ENCODE results near the gene GALNT1.

GALNT1 gene

GRCh38 chr18:35673682-35674081 is 92.1 kb downstream of the GALNT1 start:
- no peak for DNase-seq (ENCODE audit: low spot score)

DNA sequence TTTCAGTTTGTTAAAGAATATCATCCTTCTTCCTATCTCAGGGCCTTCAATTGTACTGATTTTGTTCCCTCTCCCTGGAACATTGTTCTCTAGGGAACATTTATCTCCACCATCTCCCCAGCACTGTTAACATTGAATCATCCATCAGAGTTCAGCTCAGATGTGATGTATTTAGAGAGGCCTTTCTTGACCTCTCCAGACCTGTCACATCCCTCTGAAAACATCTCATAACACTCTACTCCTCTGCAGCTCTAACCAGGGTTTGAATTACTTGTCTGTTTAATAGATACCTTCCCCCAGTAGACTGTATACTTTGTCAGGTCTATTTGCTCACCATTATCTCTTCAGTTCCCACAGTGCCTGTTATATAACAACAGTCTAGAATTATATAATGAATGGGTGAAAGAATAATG is 98.6 kb downstream of the GALNT1 start:
- DNase-seq (ENCODE audit: low spot score), result no peak

- DNase-seq (ENCODE audit: low spot score), result no peak
Measured at GRCh38 chr18:35682281-35682867, 100.8 kb downstream of the GALNT1 start.

- DNase-seq (ENCODE audit: low spot score), result no peak
Measured at GRCh38 chr18:35683021-35683420, 101.5 kb downstream of the GALNT1 start.

- no peak for DNase-seq (ENCODE audit: low spot score)
Measured at GRCh38 chr18:35688757-35689156, 107.2 kb downstream of the GALNT1 start.

GRCh38 chr18:35689728-35690127 is 108.2 kb downstream of the GALNT1 start:
- no peak for DNase-seq (ENCODE audit: low spot score)

DNA sequence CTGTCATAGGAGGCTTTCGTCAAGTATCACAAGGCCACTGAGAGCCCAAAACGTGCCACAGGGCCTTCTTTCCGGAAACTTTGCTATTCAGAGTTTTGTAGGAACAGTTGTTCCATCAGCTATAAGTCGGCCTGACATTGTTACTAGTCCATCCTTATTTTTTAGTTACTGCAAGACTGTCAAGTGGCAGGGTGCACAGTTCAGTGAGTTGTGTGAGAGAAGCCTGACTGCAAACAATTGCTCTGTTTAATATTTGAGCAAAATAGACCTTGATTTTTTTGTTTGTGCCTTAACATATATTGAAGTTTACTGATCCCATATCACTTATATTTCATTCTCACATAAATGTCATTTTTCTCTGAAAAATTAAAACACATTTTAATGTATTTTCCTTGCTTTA is 110.1 kb downstream of the GALNT1 start:
- no peak for DNase-seq (ENCODE audit: low spot score)

DNA sequence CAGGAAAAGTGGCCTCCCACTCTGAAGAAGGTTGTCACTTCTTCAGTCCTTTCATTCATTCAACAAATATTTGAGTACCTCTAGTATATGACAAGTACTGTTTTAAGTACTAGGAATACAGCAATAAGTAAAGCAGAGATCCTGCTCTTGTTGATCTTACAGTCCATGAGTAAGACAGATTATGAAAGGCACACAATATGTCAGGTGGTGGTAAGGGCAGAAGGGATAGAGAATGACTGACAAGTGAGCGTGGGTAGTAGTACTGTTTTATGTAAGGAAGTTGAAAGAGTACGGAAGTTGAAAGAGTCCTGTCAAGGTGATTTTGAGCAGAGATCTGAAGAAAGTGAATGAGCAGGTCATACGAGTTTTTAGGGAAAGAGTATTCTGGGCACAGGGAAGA is 111.3 kb downstream of the GALNT1 start:
- DNase-seq (ENCODE audit: low spot score), result no peak

GRCh38 chr18:35693829-35694228 is 112.3 kb downstream of the GALNT1 start:
- no peak for DNase-seq (ENCODE audit: low spot score)

GRCh38 chr18:35694808-35695207 is 113.3 kb downstream of the GALNT1 start:
- DNase-seq (ENCODE audit: low spot score), result no peak

GRCh38 chr18:35695384-35695783 is 113.8 kb downstream of the GALNT1 start:
- no peak for DNase-seq (ENCODE audit: low spot score)

DNA sequence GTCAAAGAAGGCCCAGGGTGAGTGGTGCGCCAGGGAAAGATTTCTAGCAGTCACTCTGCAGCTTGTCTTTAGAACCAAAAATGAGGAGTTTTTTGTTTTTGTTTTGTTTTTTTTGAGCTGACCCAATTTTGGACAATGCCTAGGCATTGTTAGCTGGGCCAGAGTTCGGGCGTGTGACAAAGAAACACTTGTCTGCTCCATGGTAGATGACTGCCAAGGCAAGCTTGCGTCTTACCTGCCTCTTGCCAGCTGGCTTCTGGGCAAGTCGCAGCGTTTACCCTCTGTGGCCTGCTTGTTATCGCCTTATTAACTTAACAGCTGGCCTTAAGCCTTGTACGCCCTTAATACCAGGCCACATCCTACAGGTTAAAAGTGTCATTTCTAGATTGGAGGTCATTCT is 114.3 kb downstream of the GALNT1 start:
- no peak for DNase-seq (ENCODE audit: low spot score)

GRCh38 chr18:35696307-35696706 is 114.8 kb downstream of the GALNT1 start:
- no peak for DNase-seq (ENCODE audit: low spot score)

GRCh38 chr18:35697869-35698268 is 116.3 kb downstream of the GALNT1 start:
- DNase-seq (ENCODE audit: low spot score), result no peak

DNA sequence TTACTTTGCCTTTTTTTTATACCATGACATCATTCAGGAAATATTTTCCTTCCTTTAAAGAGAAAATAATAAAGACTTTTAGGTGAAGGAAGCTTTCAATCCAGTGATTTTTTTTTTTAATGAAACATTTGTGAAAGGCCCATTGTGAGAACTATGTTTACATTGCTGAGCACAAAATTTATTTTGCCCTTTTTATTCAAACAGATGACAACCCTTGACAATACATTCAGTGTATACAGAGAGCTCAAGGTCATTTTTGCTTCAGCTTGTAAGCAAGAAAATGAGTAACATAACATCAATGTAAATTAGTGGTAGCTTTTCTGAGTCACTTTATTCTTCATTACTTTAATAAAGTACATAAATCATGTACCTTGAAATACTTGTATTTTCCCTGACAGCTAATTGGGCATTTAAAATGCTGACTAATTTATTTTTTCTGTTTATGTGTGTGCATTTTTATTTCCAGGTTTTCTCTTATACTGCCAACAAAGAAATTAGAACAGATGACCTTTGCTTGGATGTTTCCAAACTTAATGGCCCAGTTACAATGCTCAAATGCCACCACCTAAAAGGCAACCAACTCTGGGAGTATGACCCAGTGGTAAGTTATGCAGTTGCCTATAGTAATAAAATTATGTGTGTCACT is 121.6 kb downstream of the GALNT1 start:
- DNase-seq (ENCODE audit: low spot score), result no peak

DNA sequence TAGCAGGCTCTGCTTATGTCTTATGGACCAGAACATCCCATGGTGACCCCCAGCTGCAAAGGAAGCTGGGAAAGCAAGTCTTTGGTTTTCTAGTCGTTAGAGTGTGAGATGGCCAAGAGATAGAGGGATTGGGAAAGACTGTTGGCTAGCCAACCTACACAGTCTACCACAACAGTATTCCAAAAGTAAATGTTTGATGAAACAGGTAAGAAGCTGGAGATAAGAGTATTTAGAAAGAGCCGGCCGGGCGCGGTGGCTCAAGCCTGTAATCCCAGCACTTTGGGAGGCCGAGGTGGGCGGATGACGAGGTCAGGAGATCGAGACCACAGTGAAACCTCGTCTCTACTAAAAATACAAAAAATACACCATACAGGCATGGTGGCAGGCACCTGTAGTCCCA is 124.4 kb downstream of the GALNT1 start:
- no peak for DNase-seq (ENCODE audit: low spot score)

DNA sequence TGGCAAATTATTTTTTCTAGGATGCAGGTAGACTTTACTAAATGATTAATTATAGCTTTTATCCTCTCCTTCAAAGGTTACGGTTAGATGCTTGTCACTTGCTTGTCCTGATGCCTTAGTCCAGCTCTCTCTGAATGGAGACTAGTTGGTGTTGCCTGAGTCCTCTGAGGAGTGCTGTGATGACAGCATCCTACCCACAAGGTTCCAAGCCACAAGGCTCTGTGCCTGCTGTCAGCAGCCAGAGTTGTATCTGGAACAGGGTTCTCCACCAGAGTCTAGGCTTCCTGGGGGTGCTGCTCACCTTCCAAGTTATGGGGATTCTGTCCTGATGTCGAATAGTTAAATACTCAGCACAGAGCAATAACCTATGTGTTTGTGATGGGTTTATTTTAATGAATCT is 125.7 kb downstream of the GALNT1 start:
- no peak for DNase-seq (ENCODE audit: low spot score)

DNA sequence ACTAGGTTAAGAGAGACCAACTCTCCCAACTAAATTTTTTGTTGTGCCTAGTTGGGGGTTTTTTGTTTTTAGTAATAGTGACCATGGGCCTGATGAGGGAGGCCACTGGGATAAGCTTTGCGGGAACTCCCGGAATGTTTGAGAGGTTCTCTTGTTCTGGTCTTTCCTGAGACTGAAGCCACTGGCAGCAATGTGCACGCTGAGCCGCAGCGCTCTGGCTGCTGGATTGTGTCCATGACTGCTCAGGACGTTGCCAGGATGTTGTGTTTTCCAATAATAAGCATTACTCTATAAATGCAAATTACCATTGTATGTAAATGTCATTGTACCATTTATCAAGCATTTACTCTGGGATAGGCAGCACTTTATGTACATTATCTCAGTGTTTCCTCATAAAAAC is 126.1 kb downstream of the GALNT1 start:
- no peak for DNase-seq (ENCODE audit: low spot score)

GRCh38 chr18:35710581-35710980 is 129.0 kb downstream of the GALNT1 start:
- no peak for DNase-seq (ENCODE audit: low spot score)

- no peak for DNase-seq (ENCODE audit: low spot score)
Measured at GRCh38 chr18:35711227-35711626, 129.7 kb downstream of the GALNT1 start.

GRCh38 chr18:35713545-35713944 is 132.0 kb downstream of the GALNT1 start:
- no peak for DNase-seq (ENCODE audit: low spot score)

DNA sequence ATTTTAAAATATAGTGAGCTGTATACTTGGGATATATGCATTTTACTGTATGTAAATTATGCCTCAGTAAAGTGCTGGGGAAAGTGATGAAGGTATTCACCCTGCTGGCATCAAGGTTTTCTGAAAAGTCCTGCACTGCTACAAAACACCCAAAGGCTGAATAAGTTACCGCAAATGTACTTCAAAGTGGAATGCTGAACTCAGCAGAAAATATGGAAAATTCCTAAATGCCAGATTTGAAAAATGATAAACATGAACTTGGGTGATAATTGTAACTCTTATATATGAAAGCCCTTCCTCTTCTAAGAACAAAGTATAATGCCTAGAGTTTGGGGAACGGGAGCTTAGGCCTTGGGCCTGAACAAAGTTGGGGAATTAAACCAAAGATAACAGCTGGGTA is 133.0 kb downstream of the GALNT1 start:
- DNase-seq (ENCODE audit: low spot score), result no peak

GRCh38 chr18:35715139-35715538 is 133.6 kb downstream of the GALNT1 start:
- DNase-seq (ENCODE audit: low spot score), result no peak

- DNase-seq (ENCODE audit: low spot score), result no peak
Measured at GRCh38 chr18:35716169-35716831, 134.8 kb downstream of the GALNT1 start.
